ENCODE data around the gene VWF. TPM values are rescaled to one million over a fixed set of nuclear protein-coding genes. Genes with fewer than 3 reads are reported as not detected.
"Not testable (repeated sequence)": the region's sequence is repeated elsewhere in the genome, so short reads cannot be mapped to it uniquely, and the experiment has no call there.

VWF gene
- total RNA-seq, 2 experiments from 2014 or later = not detected

- no peak for DNase-seq
- no peaks in the 10 kb centered on the region for H3K36me3 Mint-ChIP-seq (ENCODE audit: low read depth)
- no peak overlapping the region for H3K27ac Mint-ChIP-seq
- H3K4me3 Mint-ChIP-seq = no peak overlapping the region
- ChIA-PET CTCF (no interaction called here), POLR2A (no interaction called here)
- no peaks in the 10 kb centered on the region for H3K9me3 Mint-ChIP-seq
- H3K27me3 Mint-ChIP-seq = peaks cover under 1% of the 10 kb centered on the region
- no peaks in the 10 kb centered on the region for H3K4me1 Mint-ChIP-seq
These were observed 12.5 kb downstream of the VWF start for GRCh38 chr12:6112004-6112403.

GRCh38 chr12:6110006-6110405 is 14.5 kb downstream of the VWF start:
- no peaks in the 10 kb centered on the region for H3K4me1 Mint-ChIP-seq
- ChIA-PET POLR2A (no interaction called here), CTCF (no interaction called here)
- no peak overlapping the region for H3K4me3 Mint-ChIP-seq
- peaks cover 1% of the 10 kb centered on the region for H3K27me3 Mint-ChIP-seq
- no peaks in the 10 kb centered on the region for H3K9me3 Mint-ChIP-seq
- H3K27ac Mint-ChIP-seq = no peak overlapping the region
- H3K36me3 Mint-ChIP-seq (ENCODE audit: low read depth) = no peaks in the 10 kb centered on the region
- no peak for DNase-seq

- Mint-ChIP-seq H3K4me1 (no peaks in the 10 kb centered on the region), H3K36me3 (ENCODE audit: low read depth) (no peaks in the 10 kb centered on the region), H3K9me3 (no peaks in the 10 kb centered on the region), H3K27me3 (peaks cover 1% of the 10 kb centered on the region), H3K27ac (no peak overlapping the region), H3K4me3 (no peak overlapping the region)
- ChIA-PET CTCF (no interaction called here), POLR2A (no interaction called here)
- DNase-seq = no peak
These were observed 18.3 kb downstream of the VWF start for GRCh38 chr12:6106218-6106617.

GRCh38 chr12:6104842-6105241 is 19.6 kb downstream of the VWF start:
- Mint-ChIP-seq H3K4me3 (no peak overlapping the region), H3K27ac (no peak overlapping the region), H3K27me3 (peaks cover 1% of the 10 kb centered on the region), H3K36me3 (ENCODE audit: low read depth) (no peaks in the 10 kb centered on the region), H3K9me3 (no peaks in the 10 kb centered on the region), H3K4me1 (no peaks in the 10 kb centered on the region)
- ChIA-PET POLR2A (no interaction called here), CTCF (no interaction called here)
- DNase-seq = no peak

- Mint-ChIP-seq H3K4me3 (no peak overlapping the region), H3K36me3 (ENCODE audit: low read depth) (no peaks in the 10 kb centered on the region), H3K9me3 (no peaks in the 10 kb centered on the region), H3K27me3 (peaks cover 1% of the 10 kb centered on the region), H3K27ac (no peak overlapping the region), H3K4me1 (no peaks in the 10 kb centered on the region)
- ChIA-PET CTCF (no interaction called here), POLR2A (no interaction called here)
- no peak for DNase-seq
These were observed 20.4 kb downstream of the VWF start for GRCh38 chr12:6104027-6104426.

- CTCF ChIA-PET; H3K9me3 Mint-ChIP-seq; H3K4me3 Mint-ChIP-seq; H3K27ac Mint-ChIP-seq; POLR2A ChIA-PET; H3K4me1 Mint-ChIP-seq; H3K27me3 Mint-ChIP-seq; H3K36me3 Mint-ChIP-seq (ENCODE audit: low read depth); DNase-seq: not testable (repeated sequence)
These were observed 22.4 kb downstream of the VWF start for GRCh38 chr12:6102021-6102420.

GRCh38 chr12:6099316-6099715 is 25.2 kb downstream of the VWF start:
- no peak overlapping the region for H3K4me3 Mint-ChIP-seq
- no peaks in the 10 kb centered on the region for H3K36me3 Mint-ChIP-seq (ENCODE audit: low read depth)

GRCh38 chr12:6097411-6097810 is 27.1 kb downstream of the VWF start:
- H3K36me3 Mint-ChIP-seq (ENCODE audit: low read depth) = no peaks in the 10 kb centered on the region
- CTCF ChIA-PET = no interaction called here
- DNase-seq = no peak
- no peak overlapping the region for H3K27ac Mint-ChIP-seq
- peaks cover 17% of the 10 kb centered on the region for H3K27me3 Mint-ChIP-seq
- H3K9me3 Mint-ChIP-seq = no peaks in the 10 kb centered on the region
- no peaks in the 10 kb centered on the region for H3K4me1 Mint-ChIP-seq
- POLR2A ChIA-PET = no interaction called here
- no peak overlapping the region for H3K4me3 Mint-ChIP-seq

More at GRCh38 chr12:6099316-6099715, 25.2 kb downstream of the VWF start:
- Mint-ChIP-seq H3K4me1 (no peaks in the 10 kb centered on the region), H3K27me3 (peaks cover 9% of the 10 kb centered on the region), H3K9me3 (no peaks in the 10 kb centered on the region), H3K27ac (no peak overlapping the region)
- ChIA-PET POLR2A (no interaction called here), CTCF (no interaction called here)
- DNase-seq = no peak

GRCh38 chr12:6096527-6096926 is 27.9 kb downstream of the VWF start:
- POLR2A ChIA-PET = no interaction called here
- peaks cover 18% of the 10 kb centered on the region for H3K27me3 Mint-ChIP-seq
- CTCF ChIA-PET = no interaction called here
- H3K27ac Mint-ChIP-seq = no peak overlapping the region
- DNase-seq = no peak
- H3K36me3 Mint-ChIP-seq (ENCODE audit: low read depth) = no peaks in the 10 kb centered on the region
- no peaks in the 10 kb centered on the region for H3K9me3 Mint-ChIP-seq
- no peaks in the 10 kb centered on the region for H3K4me1 Mint-ChIP-seq
- no peak overlapping the region for H3K4me3 Mint-ChIP-seq

GRCh38 chr12:6095269-6095668 is 29.2 kb downstream of the VWF start:
- no peaks in the 10 kb centered on the region for H3K4me1 Mint-ChIP-seq
- ChIA-PET POLR2A (no interaction called here), CTCF (no interaction called here)
- H3K9me3 Mint-ChIP-seq = no peaks in the 10 kb centered on the region
- DNase-seq = no peak
- H3K36me3 Mint-ChIP-seq (ENCODE audit: low read depth) = no peaks in the 10 kb centered on the region
- H3K27me3 Mint-ChIP-seq = peaks cover 23% of the 10 kb centered on the region
- H3K4me3 Mint-ChIP-seq = no peak overlapping the region
- no peak overlapping the region for H3K27ac Mint-ChIP-seq

- H3K4me3 Mint-ChIP-seq = no peak overlapping the region
- H3K9me3 Mint-ChIP-seq = no peaks in the 10 kb centered on the region
- peaks cover 26% of the 10 kb centered on the region for H3K27me3 Mint-ChIP-seq
- POLR2A ChIA-PET = no interaction called here
- no peak for DNase-seq
- H3K4me1 Mint-ChIP-seq = no peaks in the 10 kb centered on the region
- CTCF ChIA-PET = interaction anchor here (0.8 to 0.9 kb wide), 2 partner anchors 106 to 191 kb away, joined by 3 read pairs; no protein-coding TSS in a partner anchor
- H3K36me3 Mint-ChIP-seq (ENCODE audit: low read depth) = no peaks in the 10 kb centered on the region
- no peak overlapping the region for H3K27ac Mint-ChIP-seq
These were observed 30.7 kb downstream of the VWF start for GRCh38 chr12:6093764-6094163.

- DNase-seq = no peak
- H3K4me3 Mint-ChIP-seq = no peak overlapping the region
- no peaks in the 10 kb centered on the region for H3K4me1 Mint-ChIP-seq
- CTCF ChIA-PET = interaction anchor here (0.8 to 1.3 kb wide), 4 partner anchors 9 to 191 kb away, joined by 3 read pairs; no protein-coding TSS in a partner anchor
- H3K9me3 Mint-ChIP-seq = no peaks in the 10 kb centered on the region
- POLR2A ChIA-PET = no interaction called here
- H3K27ac Mint-ChIP-seq = no peak overlapping the region
- H3K36me3 Mint-ChIP-seq (ENCODE audit: low read depth) = no peaks in the 10 kb centered on the region
- H3K27me3 Mint-ChIP-seq = peaks cover 26% of the 10 kb centered on the region
These were observed 31.4 kb downstream of the VWF start for GRCh38 chr12:6092784-6093722.

- CTCF ChIA-PET = interaction anchor here (1.3 kb wide), 2 partner anchors 8 to 187 kb away, joined by 3 read pairs; no protein-coding TSS in a partner anchor
- H3K4me1 Mint-ChIP-seq = no peaks in the 10 kb centered on the region
- POLR2A ChIA-PET = no interaction called here
- DNase-seq = no peak
- H3K27me3 Mint-ChIP-seq = peaks cover 24% of the 10 kb centered on the region
- H3K9me3 Mint-ChIP-seq = no peaks in the 10 kb centered on the region
- no peaks in the 10 kb centered on the region for H3K36me3 Mint-ChIP-seq (ENCODE audit: low read depth)
- no peak overlapping the region for H3K27ac Mint-ChIP-seq
- no peak overlapping the region for H3K4me3 Mint-ChIP-seq
These were observed 32.5 kb downstream of the VWF start for GRCh38 chr12:6091786-6092566.

Measured in activated CD4-positive, alpha-beta memory T cell treated with anti-CD3 and anti-CD28 coated beads, Interleukin-2, amount 10 ng/mL, durations not matched to agents 7 days and 5 days (primary cell).